Left ventricle myocardium inferior (tissue), 1 donor: Measurements from ENCODE around the gene GJB4. TPM values are rescaled to one million over a fixed set of nuclear protein-coding genes. Genes with fewer than 3 reads are reported as not detected.
A peak's percentile ranks its signal among the peaks of the same experiment; 100 is the strongest.

Experiments used
- DNase-seq: peaks from one replicate; pipeline ENCODE4 v3.0.0-alpha.2; 2020
- H3K27ac ChIP-seq: fragments of 200-600 bp; replicated peaks from 2 replicates; pipeline ENCODE4 v1.8.0; 2021
- H3K27me3 ChIP-seq: fragments of 200-600 bp; 2 replicates; pipeline ENCODE4 v1.8.0; 2021; ENCODE audit warnings: low read depth
- H3K36me3 ChIP-seq: fragments of 200-600 bp; 2 replicates; pipeline ENCODE4 v1.8.0; 2021
- H3K4me1 ChIP-seq: fragments of 200-600 bp; 2 replicates; pipeline ENCODE4 v1.8.0; 2021
- H3K4me3 ChIP-seq: fragments of 200-600 bp; 2 replicates; pipeline ENCODE4 v1.8.0; 2021; ENCODE audit warnings: mild to moderate bottlenecking, moderate library complexity
- H3K9me3 ChIP-seq: fragments of 200-600 bp; replicated peaks from 2 replicates; pipeline ENCODE4 v1.8.0; 2021
- CTCF ChIP-seq: fragments of 200-600 bp; IDR thresholded peaks from 2 replicates; pipeline ENCODE4 v1.8.0; 2021; ENCODE audit warnings: antibody characterized with exemption, mild to moderate bottlenecking, borderline replicate concordance
- intact Hi-C: fragments of 100-400 bp; cut with micrococcal nuclease; formaldehyde crosslinking; loops from one replicate; pipeline ENCODE4 v1.11.0; 2022
- total RNA-seq: library from RNA; stranded (reverse); fragmentation: NEBNext Ultra II Directional; extraction: Animal tissue kit (Norgen Biotek cat#: 25700); gene quantifications from one replicate; pipeline ENCODE4 v1.2.1, GENCODE V29; 2021
- donor health status: DM: no; HTN: yes; CAD: no; lungs with severe emphysema.

Gene GJB4
- total RNA-seq, 1 donor from 2014 or later, result not detected

- Histone ChIP-seq H3K36me3 (peaks cover 25% of the 10 kb centered on the region), H3K4me3 (peak overlapping the region; percentile 73), H3K4me1 (peaks cover 33% of the 10 kb centered on the region), H3K27ac (peak overlapping the region; percentile 86), H3K27me3 (peaks cover 30% of the 10 kb centered on the region), H3K9me3 (no peaks in the 10 kb centered on the region)
- TF ChIP-seq CTCF, result no peak
- intact Hi-C loops, result no loop called here
- DNase-seq, result no peak
These were observed 35.2 kb downstream of the GJB4 start for GRCh38 chr1:34794790-34795180.

GRCh38 chr1:34795916-34796315 lies 36.4 kb downstream of the GJB4 start:
- DNase-seq, result no peak
- H3K9me3 ChIP-seq, result no peaks in the 10 kb centered on the region
- H3K4me3 ChIP-seq, result peak overlapping the region; percentile 73
- no peak for TF ChIP-seq CTCF
- peaks cover 25% of the 10 kb centered on the region for H3K36me3 ChIP-seq
- H3K27ac ChIP-seq, result peak overlapping the region; percentile 86
- intact Hi-C loops, result no loop called here
- peaks cover 23% of the 10 kb centered on the region for H3K27me3 ChIP-seq
- peaks cover 34% of the 10 kb centered on the region for H3K4me1 ChIP-seq

- Histone ChIP-seq H3K27ac (peak overlapping the region; percentile 86), H3K4me3 (peak overlapping the region; percentile 73), H3K4me1 (peaks cover 30% of the 10 kb centered on the region), H3K36me3 (peaks cover 25% of the 10 kb centered on the region), H3K9me3 (no peaks in the 10 kb centered on the region), H3K27me3 (peaks cover 12% of the 10 kb centered on the region)
- DNase-seq, result no peak
- intact Hi-C loops, result no loop called here
- TF ChIP-seq CTCF, result no peak
These were observed 37.5 kb downstream of the GJB4 start for GRCh38 chr1:34796990-34797389.

- H3K4me1 ChIP-seq, result peaks cover 22% of the 10 kb centered on the region
- H3K27me3 ChIP-seq, result no peaks in the 10 kb centered on the region
- intact Hi-C loops, result no loop called here
- no peak overlapping the region for H3K4me3 ChIP-seq
- peaks cover 16% of the 10 kb centered on the region for H3K36me3 ChIP-seq
- peaks cover 12% of the 10 kb centered on the region for H3K9me3 ChIP-seq
- peak overlapping the region; percentile 17 for H3K27ac ChIP-seq
- DNase-seq, result no peak
- no peak for TF ChIP-seq CTCF
These were observed 40.7 kb downstream of the GJB4 start for GRCh38 chr1:34800214-34800613.

GRCh38 chr1:34803770-34804169 lies 44.2 kb downstream of the GJB4 start:
- Histone ChIP-seq H3K27ac (no peak overlapping the region), H3K36me3 (no peaks in the 10 kb centered on the region), H3K27me3 (no peaks in the 10 kb centered on the region), H3K9me3 (peaks cover 12% of the 10 kb centered on the region), H3K4me3 (no peak overlapping the region), H3K4me1 (peaks cover 30% of the 10 kb centered on the region)
- TF ChIP-seq CTCF, result no peak
- no peak for DNase-seq
- intact Hi-C loops, result no loop called here

GRCh38 chr1:34806396-34806795 lies 46.9 kb downstream of the GJB4 start:
- no peak for TF ChIP-seq CTCF
- Histone ChIP-seq H3K27me3 (no peaks in the 10 kb centered on the region), H3K9me3 (peaks cover 15% of the 10 kb centered on the region), H3K4me1 (peaks cover 18% of the 10 kb centered on the region), H3K36me3 (peaks cover 5% of the 10 kb centered on the region), H3K27ac (no peak overlapping the region), H3K4me3 (no peak overlapping the region)
- intact Hi-C loops, result no loop called here
- no peak for DNase-seq
